Measurements from ENCODE around the gene UBR3.

The UBR3 gene

DNA sequence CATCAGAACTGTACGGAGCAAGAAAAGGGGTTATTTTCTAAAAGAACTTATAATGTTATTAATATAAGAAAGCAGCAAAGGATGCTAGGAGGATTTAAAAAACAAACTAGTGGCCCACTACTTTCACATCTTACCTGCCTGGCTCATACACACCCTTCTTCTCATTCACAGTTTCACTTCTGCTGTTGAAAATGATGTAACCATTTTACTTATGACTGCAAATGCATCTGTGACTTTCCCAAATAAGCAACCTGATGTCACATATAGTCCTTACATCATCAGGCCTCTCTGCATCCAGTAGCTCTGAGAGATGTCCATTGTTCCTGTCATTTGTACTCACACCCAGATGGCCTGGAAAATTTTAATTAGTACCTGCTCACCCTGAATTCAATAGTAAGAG is 248.9 kb downstream of the UBR3 start:
- DNase-seq (ENCODE audit: insufficient read length, low spot score) (no peak), FAIRE-seq (no peak)
- TF ChIP-seq, protein P1, sequence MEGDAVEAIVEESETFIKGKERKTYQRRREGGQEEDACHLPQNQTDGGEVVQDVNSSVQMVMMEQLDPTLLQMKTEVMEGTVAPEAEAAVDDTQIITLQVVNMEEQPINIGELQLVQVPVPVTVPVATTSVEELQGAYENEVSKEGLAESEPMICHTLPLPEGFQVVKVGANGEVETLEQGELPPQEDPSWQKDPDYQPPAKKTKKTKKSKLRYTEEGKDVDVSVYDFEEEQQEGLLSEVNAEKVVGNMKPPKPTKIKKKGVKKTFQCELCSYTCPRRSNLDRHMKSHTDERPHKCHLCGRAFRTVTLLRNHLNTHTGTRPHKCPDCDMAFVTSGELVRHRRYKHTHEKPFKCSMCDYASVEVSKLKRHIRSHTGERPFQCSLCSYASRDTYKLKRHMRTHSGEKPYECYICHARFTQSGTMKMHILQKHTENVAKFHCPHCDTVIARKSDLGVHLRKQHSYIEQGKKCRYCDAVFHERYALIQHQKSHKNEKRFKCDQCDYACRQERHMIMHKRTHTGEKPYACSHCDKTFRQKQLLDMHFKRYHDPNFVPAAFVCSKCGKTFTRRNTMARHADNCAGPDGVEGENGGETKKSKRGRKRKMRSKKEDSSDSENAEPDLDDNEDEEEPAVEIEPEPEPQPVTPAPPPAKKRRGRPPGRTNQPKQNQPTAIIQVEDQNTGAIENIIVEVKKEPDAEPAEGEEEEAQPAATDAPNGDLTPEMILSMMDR (IDR thresholded peaks at IDR 0.05; ENCODE audit: insufficient read depth, missing control alignments): no peak

DNA sequence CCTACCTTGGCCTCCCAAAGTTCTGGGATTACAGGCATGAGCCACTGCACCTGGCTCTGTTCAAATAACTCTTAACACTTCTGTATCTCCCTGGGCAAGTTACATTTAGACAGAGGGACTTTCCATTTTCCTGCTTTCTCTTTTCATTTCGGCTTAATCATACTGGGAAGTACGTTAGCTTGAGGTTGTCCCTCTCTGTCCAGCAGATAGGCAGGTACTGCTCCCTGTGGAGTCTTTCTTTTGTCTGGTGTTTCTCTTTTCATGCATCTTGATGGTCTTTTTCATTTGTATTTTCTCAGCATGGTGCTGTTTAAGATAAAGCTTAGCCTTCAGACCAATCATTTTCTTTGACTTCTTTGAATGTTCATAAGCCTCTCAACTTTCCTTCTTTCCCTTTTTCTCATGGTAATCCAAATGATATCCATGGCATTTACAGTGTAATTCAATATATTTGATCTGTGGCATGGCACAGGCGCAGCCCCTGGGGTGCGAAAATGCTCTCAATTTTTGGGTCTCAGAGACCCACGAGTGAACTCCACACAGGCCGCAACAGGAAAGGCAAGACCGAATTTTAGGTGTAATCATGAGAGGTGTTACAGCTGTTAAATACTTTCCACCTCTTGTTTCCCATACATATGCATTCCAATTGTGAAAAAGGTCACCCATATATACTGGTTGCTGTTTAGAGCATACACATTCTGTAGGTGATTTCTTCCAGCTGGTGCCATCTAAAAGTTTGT is 250.7 kb downstream of the UBR3 start:
- TF ChIP-seq, protein P1 (IDR thresholded peaks at IDR 0.05; ENCODE audit: insufficient read depth, missing control alignments): no peak
- DNase-seq (ENCODE audit: insufficient read length, low spot score) (no peak), FAIRE-seq (no peak)

DNA sequence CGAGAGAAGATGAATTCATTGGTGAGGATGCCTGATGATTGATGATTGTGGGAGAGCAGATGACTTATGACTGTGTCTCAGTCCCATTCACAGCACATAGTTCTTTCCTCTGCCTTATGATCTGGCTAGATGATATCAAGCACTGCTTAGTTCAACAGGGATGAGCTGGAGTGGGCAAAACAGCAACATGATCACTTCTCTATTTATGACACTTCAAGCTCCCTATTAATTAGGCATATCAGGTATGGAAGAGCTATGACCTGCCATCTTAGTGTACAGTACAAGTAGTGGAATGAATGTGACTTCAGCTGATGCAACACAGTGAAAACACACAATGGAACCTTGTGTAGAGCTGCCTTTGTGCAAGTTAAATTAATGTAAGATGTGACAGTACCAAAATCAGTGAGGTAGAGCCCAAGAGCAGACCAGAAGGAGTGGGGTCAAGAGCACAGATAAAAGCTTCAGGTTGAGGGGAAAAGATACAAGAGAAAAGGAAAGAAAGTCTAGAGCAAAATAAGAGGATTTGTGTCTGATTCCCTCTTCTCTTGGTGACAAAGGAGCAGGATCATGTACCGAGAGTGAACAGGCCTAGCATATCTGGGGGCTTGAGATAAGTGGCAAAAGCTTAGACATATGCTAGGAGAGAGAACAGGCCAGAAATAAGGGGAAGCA is 257.7 kb downstream of the UBR3 start:
- FAIRE-seq (no peak), DNase-seq (ENCODE audit: insufficient read length, low spot score) (no peak)
- TF ChIP-seq, protein P1 (IDR thresholded peaks at IDR 0.05; ENCODE audit: insufficient read depth, missing control alignments): no peak

DNA sequence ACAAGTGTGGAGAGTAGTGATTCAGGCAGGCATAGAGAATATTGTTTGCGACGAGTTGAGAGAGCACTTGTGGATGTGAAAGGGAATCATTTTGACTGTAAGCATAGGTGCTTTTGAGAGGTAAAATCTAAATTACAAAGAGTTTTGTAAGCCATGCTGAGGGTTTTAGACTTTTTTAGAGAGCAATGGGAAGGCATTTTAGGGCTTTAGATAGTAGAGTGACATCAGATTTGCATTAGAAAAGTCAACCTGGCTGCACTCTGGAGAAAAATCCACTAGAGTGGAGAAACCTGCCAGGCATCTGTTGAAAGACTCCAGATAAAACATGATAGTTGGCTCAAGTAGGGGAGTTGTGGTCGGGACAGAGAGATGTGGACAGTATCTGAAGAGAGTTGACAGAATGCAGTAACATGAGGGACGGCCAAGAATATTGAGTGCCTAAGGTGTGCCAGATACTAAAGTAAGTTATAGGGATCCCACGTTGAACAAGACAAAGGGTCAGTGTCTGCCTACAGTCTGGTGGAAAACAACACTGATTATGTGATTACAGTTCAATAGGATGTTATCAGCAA is 258.9 kb downstream of the UBR3 start:
- TF ChIP-seq, protein P1 (IDR thresholded peaks at IDR 0.05; ENCODE audit: insufficient read depth, missing control alignments): no peak
- FAIRE-seq: no peak

DNA sequence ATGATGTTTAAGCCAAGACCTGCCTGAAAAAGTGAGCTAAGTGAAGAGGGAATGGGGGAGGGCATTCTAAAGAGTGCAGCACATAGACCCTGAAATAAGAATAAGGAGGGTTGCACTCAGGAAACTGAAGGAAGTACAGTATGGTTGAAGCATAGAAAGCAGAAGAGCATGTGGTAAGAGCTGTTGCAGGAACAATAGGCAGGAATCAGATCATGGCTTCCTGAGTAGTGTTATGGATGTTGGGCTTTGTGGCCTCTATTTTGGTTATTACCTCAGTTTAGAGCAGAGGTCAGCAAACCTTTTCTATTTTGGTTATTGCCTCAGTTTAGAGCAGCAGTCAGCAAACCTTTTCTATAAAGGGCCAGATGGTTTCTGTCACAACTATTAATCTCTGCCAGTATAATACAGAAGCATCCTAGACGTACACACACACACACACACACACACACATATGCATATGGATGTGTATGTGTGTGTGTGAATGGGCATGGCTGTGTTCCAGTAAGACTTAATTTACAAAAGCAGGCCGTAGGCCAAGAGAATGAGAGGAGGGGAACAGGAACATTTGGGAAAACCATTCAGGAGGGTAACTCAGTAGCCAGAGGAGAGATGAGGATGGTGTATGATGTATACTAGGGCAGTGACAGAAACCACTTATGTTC is 259.6 kb downstream of the UBR3 start:
- FAIRE-seq (no peak), DNase-seq (ENCODE audit: insufficient read length, low spot score) (no peak)
- TF ChIP-seq, protein P1 (IDR thresholded peaks at IDR 0.05; ENCODE audit: insufficient read depth, missing control alignments): no peak

More for the DNA sequence above, 258.9 kb downstream of the UBR3 start:
- no peak for DNase-seq (ENCODE audit: insufficient read length, low spot score)

DNA sequence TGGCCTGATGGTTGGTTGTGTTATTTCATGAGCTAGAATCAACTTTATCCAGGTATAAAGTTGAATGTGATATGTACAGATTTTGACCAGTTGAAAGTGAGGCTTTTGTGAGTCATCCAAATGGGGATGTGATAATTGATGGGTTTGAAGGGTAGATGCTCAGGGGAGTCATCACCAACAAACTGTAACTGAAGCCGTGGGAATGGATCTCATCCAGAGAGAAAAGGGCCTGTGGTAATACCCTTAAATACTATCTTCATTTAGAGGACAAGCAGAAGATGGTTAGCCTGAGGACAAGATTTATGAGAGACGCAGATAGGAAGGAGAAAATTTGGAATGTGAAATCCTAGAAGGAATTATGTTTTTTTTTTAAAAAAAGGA is 260.1 kb downstream of the UBR3 start:
- TF ChIP-seq, protein P1 (IDR thresholded peaks at IDR 0.05; ENCODE audit: insufficient read depth, missing control alignments): no peak
- DNase-seq (ENCODE audit: insufficient read length, low spot score) (no peak), FAIRE-seq (no peak)

Data from D721Med (cell line).